GM18520 (cell line): ENCODE results near the gene RCOR1.

ENCODE experiments used
- ATAC-seq: cut with Tn5 transposase; IDR thresholded peaks from one replicate; pipeline ENCODE4 v1.9.1; 2021; ENCODE audit not compliant: unreplicated experiment

Gene RCOR1

DNA sequence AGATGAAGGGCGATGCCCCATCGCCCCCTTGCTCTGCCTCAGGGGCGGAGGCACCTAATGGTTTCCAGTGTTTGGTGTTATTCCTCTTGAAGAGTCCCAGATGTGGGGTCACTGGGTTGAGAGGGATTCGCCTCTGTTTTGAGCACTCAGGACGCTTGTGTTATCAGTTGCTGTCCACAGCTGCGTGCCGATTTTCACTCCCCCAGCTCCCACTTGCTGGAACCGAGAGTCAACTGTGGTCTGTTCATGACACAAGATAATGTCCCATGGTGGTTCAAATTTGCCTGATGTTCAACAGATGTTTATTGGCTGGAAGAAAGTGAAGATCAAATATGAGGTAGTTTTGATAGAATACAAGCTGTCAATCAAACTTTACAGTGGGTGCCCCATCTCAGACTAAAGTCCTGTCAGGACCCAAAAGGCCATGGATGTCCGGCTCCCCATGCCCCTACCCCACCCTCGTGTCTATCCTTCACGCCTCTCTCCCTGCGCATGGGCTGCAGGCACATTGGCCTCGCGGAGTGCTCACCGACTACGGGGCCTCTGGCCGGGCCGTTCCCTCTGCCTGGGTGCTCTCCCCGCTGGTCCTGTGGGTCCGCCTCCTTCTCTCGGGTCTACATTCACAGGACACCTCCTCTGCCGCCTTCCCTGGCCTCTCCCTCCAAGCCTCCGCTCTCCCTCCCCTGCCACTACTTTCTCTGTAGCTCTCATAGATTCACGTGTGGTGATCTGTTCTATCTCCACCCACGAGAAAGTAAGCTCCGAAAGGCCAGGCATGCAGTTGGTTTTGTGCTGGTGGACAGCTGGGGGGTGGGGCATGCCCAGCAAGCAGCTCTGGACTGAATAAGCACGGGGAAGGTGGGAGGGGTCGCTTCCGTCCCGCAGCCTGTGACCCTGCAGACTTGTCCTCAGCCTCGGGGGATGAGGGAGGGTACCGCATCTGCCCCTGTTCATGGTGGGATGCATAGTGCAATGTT lies 178.0 kb downstream of the RCOR1 start:
- ATAC-seq: no peak

DNA sequence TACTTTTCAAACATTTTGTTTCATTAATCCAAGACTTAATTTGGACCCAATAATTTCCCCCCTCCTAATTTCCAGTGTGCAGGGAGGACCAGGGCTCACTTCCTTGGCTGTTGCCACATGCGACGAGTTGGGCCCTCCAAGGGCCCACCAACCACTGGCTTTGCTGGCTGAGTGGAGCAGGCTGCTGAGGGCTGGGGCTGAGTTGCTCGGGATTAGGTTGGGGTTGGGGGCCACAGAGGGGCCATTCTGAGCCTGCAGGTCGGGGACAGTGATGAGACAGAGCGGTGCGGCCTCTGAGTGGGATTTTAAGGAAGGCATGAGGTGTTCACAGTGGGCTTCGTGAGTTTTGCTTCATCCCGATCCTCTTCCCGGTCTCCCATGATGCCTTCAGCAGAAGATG lies 178.7 kb downstream of the RCOR1 start:
- no peak for ATAC-seq

DNA sequence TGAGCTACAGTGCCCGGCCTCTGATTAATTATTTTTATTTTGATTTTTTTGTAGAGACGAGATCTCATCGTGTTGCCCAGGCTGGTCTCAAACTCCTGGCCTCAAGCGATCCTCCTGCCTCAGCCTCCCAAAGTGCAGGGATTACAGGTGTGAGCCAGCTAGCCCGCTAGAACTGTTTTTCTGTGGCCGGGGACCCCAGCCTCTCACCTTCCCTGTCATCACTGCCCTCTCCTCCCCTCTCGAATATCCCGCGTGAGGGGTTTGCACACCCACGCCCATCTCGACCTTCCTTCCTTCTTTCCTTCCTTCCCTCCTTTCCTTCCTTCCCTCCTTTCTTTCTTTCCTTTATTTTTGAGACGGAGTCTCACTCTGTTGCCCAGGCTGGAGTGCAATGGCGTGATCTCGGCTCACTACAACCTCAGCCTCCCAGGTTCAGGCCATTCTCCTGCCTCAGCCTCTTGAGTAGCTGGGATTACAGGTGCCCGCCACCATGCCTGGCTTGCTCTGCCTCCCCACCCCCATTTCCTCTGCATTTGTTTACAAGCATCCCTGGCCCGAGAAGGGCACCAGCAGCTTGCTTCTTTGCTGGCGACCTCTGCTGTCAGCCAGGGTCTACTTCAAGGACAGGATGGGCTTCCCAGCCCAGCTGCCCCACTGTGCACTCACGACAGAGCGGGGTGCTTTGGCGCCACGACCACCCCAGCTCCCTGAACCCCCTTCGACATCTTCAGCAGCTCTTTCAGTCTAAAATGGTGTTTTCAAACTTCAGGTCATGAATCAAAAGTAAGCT lies 180.5 kb downstream of the RCOR1 start:
- no peak for ATAC-seq

DNA sequence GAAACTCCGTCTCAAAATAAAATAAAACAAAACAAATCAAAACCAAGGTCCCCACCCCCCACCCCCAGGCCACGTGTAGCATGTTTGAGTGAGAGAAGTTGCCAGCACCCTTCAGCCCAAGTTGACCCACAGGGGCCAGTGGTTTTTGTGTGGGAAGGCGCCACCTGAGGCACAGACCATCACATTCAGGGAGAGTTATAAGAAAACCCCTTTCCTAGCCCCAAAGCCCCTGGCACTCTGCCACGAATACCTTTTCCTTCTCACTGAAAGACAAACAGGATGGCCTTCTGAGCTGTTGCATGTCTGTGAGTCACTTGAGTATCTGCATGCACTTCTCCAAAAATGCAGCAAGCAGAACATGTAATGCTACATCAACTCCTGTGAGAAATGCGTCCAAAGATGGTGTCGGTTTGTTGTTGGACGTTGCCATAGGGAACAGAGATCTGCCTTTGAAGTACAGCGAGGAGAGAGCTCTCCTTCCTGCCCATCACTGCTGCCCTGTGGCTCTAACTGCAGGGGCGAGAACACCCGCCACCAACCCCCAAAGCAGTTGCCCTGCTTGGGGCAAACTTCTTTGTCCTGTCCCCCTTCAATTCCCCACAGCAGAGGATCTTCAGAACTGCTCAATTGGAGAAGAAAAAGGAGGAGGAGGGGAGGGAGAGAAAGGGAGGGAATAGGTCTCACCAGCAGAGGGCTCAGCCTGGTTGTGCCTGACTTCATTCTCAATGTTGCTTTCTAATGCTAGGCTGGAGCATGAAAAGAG lies 182.1 kb downstream of the RCOR1 start:
- no peak for ATAC-seq

DNA sequence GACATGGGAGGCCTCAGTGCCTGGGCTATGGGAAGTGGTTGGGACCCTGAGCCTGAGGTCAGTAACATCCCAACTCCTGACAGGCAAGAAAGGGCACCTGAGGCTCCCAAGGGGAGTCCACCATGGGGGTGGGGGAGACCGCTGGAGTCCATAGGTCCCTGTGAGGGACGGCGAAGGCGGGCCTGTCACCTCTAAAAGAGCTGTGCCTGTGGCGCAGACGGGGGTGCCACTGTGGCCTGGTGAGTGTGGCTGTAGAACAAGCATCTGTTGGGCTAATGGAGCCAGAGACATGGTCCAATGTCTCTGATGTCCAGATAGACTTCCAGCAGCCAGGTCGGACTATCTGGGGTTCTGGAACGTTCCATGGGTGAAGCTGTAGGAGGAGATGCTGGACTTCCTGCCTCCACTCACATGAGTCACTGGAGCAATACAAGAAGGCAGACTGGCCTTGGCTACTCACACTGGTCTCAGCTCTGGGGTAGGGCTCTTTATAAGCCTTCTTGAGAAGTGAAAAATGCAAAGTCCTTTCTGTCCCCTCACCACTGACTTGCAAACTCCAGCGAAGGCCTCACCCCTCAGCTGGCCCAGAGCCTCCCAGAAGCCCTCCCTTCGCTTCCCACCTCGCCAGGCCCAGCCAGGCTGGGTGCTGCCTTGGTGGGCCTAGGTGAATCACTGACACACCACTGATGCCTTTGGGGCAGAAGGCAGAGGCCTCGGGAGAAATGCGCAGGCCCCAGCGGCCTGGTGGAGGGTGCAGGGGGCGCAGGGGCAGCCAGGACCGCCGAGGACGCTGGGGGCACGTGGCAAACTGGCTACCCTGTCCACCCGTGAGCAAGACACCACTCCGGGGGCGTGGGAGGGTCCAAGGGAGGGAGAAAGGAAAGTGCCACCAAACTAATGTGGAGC lies 183.7 kb downstream of the RCOR1 start:
- no peak for ATAC-seq

DNA sequence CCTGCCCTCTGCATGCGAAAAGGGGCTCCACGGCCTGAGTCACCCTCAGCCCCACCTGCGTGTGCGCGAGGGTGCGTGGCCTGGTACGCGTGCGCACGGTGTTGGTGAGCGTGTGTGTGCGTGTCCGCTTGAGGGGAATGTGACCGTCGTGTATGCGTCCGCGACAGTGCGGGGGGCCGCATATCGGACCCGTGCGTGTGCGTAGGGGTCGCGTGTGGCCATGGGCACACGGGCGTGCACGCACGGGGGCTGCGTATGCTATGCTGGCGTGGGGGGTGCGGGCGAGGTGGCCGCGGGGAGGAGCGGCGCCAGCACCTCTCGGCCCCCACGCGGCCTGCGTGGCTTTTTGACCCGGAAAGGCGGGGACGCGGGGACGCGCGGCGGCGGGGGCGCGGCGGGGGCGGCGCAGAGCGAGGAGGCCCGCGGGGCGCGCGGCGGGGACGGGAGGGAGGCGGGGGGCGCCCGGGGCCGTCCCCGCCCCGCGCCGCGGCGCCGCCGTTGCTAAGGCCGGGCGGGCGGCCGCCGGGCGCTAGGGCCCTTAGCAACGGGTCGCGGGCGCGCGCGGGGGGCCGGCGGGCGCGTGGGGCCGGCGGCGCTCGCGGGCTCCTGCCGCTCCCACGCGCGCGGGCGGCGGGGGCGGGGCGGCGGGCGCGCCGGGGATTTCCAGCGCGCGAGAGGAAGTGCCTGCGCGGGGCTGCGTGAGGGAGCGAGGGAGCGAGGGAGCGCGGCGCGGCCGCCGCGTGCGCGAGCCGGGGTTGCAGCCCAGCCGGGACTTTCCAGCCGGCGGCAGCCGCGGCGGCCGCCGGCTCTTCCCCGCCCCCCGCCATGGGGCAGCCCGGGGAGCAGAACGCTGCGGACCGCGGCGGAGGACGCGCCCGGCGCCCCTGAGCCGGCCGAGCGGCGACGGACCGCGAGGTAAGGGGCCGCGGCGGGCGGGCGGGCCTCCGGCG lies 184.6 kb downstream of the RCOR1 start, which contains the start of gene TRAF3:
Gene TRAF3, plus strand, starts transcription at position 689 of the 950 bp plus-strand sequence. CDS start 92,753 bp downstream, outside the sequence.
- peak; percentile 52 for ATAC-seq

DNA sequence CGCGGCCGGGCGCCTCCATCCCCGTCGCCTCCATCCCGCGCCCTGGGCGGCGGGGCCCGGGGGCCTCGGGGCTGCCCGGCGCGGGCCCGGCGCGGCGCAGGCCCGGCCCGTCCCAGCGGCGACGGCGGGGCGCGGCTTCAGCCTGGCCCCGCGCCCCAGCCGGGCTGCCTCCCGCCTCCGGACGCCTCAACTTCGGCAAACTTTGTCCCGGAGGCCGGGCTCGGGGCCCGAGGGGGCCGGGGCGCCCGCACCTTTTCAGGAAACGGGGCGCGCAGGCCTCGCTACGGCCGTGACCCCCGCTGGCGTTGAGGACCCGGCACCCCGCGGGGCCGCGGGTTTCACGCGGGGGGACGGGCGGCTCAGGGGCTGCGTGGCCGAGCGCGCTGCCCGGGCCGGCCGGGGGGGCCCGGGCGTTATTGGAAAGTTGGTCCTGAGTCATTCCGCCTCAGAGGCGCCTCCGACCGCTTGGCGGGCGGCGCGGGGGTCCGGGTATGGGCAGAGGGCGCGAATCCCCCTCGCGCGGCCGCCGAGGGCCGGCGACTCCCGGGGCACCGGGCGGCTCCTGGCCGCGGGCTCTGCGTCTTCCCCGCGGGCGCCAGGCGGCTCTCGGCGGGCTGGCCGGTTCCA lies 185.4 kb downstream of the RCOR1 start:
- peak; percentile 10 for ATAC-seq

DNA sequence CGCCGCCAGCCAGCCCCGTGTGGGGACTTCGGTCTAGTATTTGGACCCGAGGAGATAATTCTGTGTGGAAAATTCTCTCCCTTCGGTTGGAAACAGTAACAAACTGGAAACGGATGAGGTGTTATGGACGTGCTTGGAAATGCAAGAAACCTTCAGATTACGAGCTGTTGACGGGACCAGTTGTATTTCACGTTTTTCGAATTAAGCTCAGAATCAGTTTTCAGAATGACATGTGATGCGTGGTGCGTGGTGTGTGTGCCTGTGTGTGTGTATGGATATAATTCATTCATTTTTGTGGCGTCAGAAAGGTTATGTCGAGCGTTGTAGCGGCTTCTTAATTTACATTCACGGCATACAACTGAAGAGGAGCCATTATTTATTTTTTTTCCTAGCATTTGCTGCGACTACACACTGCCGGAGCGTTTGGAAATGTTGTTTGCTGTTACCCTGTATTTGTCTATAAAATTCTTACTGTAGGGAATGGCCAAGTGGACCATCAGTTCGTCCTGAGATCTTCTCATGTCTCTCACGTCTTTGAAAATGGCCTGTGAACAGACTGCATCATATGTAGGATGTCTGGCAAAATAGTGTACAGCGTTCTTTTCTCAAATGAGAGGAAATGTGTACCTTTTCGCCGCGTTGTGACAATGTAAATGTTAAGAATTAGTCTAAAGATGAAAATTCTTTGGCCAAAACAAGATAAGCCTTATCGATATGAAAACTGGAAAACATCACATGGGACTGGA lies 186.1 kb downstream of the RCOR1 start:
- ATAC-seq: no peak

DNA sequence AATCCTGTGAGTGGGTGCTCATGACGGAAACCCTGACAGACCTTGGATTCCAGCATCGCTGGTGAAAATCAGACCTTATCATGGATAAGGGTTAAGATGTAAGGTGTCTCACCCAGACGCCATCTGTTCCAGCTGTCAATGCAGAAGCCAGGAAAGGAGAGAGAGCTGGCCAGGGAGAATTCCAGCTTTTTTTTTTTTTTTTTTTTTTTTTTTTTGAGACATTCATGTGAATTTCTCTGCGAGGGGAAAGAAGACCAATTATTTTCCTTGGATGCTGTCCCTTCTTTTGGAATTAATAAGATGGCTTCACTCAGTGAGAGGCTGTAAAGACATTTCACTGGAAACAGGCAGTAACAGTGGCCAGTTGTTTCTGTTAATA lies 186.6 kb downstream of the RCOR1 start:
- no peak for ATAC-seq

DNA sequence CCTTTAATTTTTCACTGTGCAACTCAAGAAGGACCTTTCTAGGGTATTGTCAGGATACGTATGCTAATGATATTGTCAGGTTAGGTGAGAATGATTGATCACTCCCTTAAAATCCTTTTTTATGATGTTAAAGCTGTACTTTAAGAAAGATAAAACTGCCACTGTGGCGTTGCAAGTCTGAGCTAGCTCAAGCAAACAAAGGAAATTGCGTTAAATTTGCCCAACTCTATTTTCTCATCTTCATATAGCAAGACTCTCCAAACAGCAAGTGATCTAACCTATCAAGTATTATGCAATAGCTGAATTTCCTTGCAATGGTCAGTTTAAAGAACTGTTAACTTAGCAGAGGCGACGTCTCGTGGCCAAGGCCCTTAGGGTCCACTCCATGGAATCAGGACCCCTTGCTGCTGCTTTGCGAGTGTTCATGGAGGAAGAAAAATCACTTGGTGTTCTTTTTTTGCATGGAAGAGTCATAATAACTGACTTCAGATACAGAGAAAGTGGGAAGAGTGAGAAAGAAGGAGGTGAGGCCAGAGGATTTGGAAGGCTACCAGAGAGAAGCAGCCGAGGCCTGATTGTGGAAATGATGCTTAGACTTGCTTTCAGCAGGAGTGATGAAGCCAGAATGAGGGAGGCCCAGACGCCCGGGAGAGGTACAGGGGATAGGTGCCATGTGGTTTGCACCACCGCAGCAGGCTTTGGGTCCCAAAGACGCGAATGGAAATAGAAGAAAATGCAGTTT lies 187.3 kb downstream of the RCOR1 start:
- no peak for ATAC-seq
